ENCODE data around the gene KIAA1217.

- TF ChIP-seq CTCF (conservative IDR thresholded peaks at IDR 0.05) = peak; percentile 60
- no peak for TF ChIP-seq ZFX (IDR thresholded peaks at IDR 0.05)
Observed at GRCh38 chr10:24383681-24384106, 174.8 kb downstream of the KIAA1217 start.
